NCI-H446 (cell line): ENCODE data around the gene MSRB3.

Experiments
- DNase-seq, 2 experiments: peaks; one replicate each; lab custom pipeline; 2025; lab: John Stamatoyannopoulos, UW

Gene MSRB3

DNA sequence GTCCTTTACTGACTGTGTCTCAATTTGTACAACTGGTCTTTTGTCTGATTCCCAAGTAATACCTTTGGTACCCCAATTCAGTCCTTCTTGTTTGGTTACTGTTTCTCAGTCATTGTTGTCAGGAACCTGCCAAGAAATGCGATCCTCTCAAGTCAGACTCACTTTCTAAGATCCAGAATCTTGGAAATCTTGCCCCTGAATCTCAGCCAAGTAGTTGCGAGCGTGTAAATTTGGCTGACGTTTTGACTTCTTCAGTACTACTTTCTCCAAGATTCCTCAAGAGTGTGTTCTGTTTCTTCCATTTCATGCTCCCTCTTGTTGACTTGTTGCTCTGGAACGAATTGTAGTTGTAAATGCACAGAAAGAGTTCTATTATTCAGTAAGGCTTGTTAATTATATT lies 114.0 kb downstream of the MSRB3 start:
- no peak for DNase-seq

- DNase-seq = no peak
Measured at GRCh38 chr12:65403188-65403587, 124.7 kb downstream of the MSRB3 start.

- DNase-seq = no peak
Measured at GRCh38 chr12:65407388-65408149, 129.1 kb downstream of the MSRB3 start.

DNA sequence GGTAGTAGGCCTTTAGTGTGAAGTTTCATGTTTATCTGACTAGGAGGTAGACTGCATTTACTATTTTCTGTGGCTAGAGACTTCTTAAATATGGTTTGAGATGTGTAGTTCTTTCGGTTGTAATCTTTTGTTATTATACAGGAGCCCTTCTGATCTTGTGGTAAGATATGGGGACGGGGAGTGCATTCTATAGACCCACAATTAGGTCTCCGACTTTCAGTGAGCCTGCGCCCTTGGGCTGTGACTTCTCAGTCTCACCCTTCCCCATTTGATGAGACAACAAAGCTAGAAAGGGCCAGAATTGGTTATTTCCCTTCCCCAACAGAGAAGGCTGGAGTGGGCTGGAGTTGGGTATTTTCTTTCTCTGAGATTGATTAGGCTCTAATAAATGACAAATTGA lies 130.0 kb downstream of the MSRB3 start:
- DNase-seq = no peak

- DNase-seq = no peak
Measured at GRCh38 chr12:65409726-65410125, 131.2 kb downstream of the MSRB3 start.

DNA sequence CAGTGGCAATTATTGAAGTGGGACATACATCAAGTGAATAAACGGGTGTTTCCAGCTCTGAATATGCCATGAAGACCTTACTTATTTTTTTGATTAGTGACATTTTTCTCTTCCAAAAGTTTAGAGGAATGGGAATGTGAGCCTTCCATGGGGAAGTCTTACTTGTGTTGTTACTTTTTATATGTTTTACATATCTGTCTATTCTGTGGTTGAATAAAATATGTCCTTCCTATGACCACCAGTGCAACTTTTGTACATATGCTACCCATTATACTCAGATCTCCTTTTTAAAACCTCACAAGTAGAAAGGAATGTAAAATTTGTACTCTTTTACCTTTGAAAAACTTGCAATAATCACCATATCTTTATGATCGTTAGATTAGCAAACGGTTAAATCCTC lies 132.7 kb downstream of the MSRB3 start:
- DNase-seq = no peak

DNA sequence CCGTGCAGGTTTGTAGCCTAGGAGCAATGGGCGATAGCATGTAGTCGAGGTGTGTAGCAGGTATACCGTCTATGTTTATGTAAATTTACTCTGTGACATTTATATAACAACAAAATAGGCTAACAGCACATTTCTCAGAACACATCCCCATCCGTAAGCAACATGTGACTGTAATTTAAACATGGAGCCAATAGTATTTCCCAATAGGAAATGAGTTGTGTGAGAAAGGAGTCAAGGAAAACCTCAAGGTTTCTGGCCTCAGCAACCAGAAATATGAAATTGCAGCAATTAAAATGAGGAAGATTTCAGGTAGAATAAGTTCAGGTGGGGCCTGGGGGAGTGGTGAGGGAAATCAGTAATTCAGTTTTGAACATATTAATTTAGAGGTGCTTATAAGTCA lies 136.0 kb downstream of the MSRB3 start:
- no peak for DNase-seq

- DNase-seq = no peak
Measured at GRCh38 chr12:65415826-65416225, 137.3 kb downstream of the MSRB3 start.

GRCh38 chr12:65419284-65420072 lies 141.0 kb downstream of the MSRB3 start:
- DNase-seq = no peak

DNA sequence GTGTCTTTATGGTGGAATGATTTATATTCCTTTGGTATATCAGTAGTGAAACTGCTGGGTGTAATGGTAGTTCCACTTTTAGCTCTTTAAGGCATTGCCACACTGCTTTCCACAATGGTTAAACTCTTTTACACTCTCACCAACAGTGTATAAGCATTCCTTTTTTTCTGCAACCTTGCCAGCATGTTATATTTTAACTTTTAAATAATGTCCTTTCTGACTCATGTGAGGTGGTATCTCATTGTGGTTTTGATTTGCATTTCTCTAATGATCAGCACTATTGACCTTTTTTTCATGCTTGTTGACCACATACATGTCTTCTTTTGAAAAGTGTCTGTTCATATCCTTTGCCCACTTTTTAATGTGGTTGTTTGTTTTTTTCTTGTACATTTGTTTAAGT lies 142.5 kb downstream of the MSRB3 start:
- DNase-seq = no peak

GRCh38 chr12:65427646-65428045 lies 149.2 kb downstream of the MSRB3 start:
- no peak for DNase-seq

- DNase-seq = no peak
Measured at GRCh38 chr12:65430006-65430405, 151.5 kb downstream of the MSRB3 start.

DNA sequence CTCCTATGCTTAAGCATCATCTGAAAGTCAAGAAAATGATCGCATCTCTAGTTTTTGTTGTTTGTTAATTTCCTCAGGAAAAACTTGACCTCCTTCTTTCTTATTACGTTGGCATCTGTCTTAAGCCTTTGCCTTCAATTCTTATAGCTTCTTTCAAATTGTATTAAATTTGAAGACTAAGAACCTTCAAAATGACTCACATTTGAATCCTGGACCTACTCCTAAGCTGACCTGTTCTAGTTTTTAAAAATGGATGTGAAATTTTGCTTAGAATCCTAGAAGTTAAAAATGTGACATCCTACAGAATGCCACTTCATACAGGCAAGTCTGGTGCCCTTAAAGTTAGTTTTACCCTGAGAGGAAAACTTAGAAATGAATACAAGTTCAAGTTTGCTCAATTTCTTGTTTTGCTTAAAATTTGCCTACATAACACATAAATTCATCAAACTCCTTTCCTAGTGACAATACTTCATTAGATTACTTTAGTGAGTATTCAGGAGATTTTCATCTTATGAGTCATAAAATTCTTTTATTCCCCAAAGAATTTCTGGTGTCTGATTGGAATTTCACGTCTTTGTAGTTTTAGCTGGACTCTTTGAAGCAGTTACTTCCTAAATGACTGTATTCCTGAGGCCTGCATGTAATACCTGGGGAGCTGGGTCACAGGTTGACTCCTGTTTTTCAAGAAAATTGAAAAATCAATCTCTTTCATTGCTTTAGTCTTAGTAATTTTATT lies 152.3 kb downstream of the MSRB3 start:
- no peak for DNase-seq

- DNase-seq = no peak
Measured at GRCh38 chr12:65432114-65432513, 153.6 kb downstream of the MSRB3 start.

DNA sequence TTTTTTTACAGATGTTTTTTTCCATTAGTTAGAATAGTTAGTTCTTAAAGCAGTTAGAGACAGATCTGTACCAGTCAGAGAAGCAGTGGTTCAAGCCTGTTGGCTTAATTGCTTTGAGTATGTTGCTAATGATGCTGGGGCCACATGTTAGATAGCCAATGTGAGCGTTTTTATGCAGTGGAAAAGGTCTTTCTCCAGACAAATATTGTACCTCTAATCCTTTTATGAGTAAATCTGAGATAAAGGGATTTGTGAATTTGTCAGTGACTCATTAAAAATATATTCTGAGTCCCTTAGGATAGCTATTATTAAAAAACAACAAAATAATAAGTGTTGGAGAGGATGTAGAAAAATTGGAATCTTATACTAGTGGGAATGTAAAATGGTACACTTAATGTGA lies 154.2 kb downstream of the MSRB3 start:
- no peak for DNase-seq

- DNase-seq = no peak
Measured at GRCh38 chr12:65434737-65435136, 156.3 kb downstream of the MSRB3 start.

- DNase-seq = no peak
Measured at GRCh38 chr12:65443038-65443437, 164.6 kb downstream of the MSRB3 start.

DNA sequence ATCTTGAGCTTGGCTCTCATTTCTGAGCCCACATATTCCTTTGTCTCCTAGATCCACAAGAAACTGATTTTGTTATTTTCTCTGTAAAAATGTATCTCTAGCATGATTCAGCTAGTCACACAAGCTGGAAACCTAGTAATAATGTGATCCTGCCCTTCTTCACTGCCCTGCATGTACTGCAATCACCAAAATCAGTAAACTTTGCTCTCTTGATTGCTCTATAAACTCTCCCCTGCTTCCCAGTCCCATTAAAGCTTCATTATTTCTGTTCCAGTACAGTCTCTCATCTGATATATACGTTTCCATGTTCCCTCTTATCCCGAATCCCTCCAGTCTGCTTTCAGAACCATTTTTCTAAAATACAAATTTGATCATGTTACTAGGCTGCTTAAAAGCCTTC lies 166.5 kb downstream of the MSRB3 start:
- DNase-seq = no peak

- DNase-seq = no peak
Measured at GRCh38 chr12:65446901-65447300, 168.4 kb downstream of the MSRB3 start.

GRCh38 chr12:65449400-65449799 lies 170.9 kb downstream of the MSRB3 start:
- no peak for DNase-seq

- no peak for DNase-seq
Measured at GRCh38 chr12:65450625-65451024, 172.1 kb downstream of the MSRB3 start.

- DNase-seq = no peak
Measured at GRCh38 chr12:65454115-65454787, 175.8 kb downstream of the MSRB3 start.
